Cardiac septum (tissue), 1 donor: ENCODE measurements around the gene CRYM. TPM values are rescaled to one million over a fixed set of nuclear protein-coding genes. Genes with fewer than 3 reads are reported as not detected.
"Not testable (repeated sequence)": the region's sequence is repeated elsewhere in the genome, so short reads cannot be mapped to it uniquely, and the experiment has no call there.

Source experiments
- DNase-seq: peaks from one replicate; pipeline ENCODE4 v3.0.0-alpha.2; 2020; ENCODE audit warnings: low spot score
- intact Hi-C: fragments of 100-400 bp; cut with DNase I; formaldehyde crosslinking; loops from one replicate; pipeline ENCODE4 v1.14.0; 2022
- total RNA-seq: library from RNA; stranded (reverse); fragmentation: NEBNext Ultra II Directional; extraction: Animal tissue kit (Norgen Biotek cat#: 25700); gene quantifications from one replicate; pipeline ENCODE4 v1.2.1, GENCODE V29; 2021
- donor health status: DM: no; HTN: no; CAD: no.

Gene CRYM
- total RNA-seq, 1 donor from 2014 or later: 105 TPM

DNA sequence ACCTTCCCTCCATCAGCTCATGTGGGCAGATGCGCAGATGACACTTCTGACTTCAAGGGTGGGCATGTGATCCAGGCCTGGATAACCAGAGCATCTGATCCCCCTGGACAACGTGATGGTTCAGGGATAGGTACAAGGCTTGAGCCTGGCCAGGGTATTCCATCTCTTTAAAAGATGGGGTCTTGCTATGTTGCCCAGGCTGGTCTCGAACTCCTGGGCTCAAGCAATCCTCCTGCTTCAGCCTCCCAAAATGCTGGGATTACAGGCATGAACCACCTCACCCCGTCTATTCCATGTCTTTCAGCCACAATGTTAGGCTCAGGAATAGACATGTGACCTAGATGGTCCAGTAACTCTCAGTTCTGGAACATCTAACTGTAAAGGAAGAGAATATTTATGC is 20.8 kb downstream of the CRYM start:
- intact Hi-C loops: no loop called here
- no peak for DNase-seq

DNA sequence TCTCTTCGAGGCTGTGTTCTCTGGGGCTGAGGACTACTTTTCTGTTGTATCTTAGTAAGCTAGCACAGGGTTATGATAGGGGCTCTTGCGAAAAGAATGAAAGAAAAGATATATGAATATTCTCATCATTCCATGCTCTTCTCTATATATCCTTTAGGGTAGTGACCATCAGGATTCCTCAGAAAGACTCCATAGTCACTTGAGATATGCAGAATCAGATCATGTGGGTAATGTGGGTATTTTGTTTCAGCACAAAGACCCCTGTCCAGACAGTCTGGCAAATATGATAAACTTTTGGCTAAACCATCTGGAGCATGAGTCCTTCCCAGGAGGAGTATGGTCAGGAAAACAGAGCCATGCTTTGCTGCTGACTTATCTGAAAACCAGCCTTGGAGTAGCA is 21.5 kb downstream of the CRYM start:
- intact Hi-C loops: no loop called here

DNA sequence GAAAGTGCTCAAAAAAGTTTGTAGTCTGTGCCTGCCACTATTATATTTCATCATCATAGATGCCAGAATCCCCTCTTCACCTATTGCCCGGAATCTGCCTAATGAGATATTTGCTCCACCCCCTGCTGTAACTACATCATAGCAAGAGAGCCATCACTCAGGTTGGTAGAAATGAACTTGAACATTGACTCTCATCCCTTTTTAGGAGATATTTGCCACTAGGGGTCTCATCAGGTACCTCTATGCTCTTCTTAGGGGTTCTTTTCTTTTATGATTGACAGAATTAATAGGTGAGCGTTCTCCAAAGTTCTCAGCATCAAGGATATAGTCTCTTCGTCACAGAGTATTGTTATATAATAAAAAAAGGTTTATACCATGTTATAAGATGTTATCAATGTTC is 24.6 kb downstream of the CRYM start:
- DNase-seq: no peak
- intact Hi-C loops: no loop called here

More for the DNA sequence above, 21.5 kb downstream of the CRYM start:
- no peak for DNase-seq

DNA sequence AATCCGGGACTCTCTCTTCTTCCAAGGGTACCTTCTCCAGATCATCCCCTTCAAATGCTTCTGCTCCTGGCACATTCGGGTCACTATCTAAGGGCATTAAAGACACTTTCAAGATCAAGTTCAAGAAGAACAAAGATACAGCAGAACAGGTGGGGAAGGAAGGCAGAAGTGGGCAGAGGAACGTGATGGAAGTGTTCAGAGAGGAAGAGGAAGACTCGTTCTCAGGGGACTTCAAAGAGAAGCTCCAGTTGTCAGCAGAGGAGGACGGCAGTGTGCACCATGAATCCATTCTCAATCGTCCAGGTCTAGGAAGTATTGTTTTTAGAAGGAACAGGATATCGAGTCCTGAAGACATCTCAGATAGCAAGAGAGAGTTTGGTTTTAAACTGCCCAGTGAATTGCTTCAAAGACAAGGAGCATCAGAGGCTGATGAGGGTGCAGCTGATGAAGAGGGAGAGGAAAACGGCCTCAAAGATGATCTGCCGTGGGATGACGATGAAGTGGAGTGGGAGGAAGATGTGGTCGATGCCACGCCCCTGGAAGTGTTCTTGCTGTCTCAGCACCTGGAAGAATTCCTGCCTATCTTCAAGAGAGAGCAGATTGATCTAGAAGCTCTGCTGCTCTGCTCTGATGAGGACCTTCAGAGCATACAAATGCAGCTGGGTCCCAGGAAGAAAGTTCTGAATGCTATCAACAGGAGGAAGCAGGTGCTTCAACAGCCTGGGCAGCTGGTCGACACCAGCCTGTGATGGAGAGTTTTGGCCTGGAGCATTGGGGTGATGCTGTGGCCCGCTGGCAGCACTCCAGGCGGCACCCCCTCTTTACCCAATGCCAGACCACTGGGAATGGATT is 27.8 kb downstream of the CRYM start:
- intact Hi-C loops: no loop called here
- DNase-seq: no peak

DNA sequence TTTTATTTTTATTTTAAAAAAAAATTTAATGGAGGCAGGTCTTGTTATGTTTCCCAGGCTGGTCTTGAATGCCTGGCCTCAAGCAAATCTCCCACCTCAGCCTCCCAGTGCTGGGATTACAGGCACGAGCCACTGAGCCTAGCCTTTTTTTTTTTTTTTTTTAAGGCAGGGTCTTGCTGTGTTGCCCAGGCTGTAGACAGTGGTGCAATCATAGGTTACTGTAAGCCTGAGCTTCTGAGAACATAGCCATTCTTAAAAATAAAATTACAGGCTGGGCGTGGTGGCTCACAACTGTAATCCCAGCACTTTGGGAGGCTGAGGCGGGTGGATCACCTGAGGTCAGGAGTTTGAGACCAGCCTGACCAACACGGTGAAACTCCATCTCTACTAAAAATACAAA is 29.9 kb downstream of the CRYM start:
- intact Hi-C loops: not testable (repeated sequence)

DNA sequence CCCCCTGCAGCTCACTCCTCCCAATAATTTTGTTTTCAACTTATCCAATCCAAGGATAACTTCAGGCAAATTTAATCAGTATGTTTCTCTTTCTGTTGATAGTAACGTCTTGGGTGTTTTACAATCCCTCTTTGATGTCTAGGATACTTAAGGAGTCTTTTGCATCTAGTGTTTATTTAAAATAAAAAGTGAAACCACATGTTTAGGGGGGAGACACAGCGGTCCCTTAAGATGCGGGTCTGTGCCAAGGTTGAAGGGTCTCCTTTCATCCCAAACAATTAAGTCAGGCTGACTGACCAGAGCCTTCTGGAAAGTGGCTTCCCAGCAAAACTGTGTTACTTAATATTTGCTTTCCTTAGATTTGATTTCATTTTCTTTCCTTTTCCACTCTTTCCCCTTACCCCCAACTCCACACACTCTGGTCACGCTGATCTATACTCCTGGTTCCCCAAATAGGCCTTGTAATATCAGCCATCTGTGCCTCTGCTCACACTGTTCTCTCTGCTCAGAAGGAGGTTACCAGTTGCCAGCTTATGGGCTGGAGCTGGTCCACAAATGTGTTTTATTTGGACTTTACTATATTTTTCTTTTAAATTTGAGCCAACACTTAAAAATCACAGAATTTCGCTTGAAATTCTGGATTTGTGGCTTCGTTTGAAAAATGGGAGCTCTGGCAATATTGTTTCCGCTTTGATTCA is 33.4 kb downstream of the CRYM start:
- intact Hi-C loops: no loop called here
- DNase-seq: no peak

More for the DNA sequence above, 29.9 kb downstream of the CRYM start:
- DNase-seq: not testable (repeated sequence)

DNA sequence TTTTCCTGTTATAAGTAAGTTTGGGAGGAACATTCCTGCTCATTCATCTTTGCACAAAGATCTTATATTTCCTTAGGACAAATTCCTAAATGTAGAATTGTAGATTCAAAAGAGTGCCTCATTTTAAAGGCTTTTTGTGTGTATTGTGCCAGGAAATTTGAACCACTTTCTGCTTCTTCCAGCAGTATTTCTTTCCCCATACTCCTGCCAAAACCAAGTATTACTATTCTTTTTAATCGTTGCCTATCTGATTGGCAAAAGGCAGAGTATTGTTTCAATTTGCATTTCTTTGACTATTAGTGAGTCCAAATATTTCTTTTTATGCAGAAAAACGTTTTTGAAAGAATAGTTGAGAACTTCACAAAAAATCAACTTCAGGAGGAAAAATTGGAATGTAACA is 35.3 kb downstream of the CRYM start:
- no peak for DNase-seq
- intact Hi-C loops: no loop called here

DNA sequence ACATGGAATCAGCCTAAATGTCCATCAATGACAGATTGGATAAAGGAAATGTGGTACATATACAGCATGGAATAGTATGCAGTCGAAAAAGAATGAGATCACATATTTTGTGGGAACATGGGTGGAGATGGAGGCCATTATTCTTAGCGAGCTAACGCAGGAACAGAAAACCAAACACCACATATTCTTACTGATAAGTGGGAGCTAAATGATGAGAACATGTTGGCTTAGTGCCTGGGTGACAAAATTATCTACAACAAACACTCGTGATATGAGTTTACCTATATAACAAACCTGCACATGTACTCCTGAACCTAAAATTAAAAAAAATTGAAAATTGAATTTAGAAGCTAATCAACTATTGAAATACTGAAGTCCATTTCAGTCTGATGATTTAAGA is 38.4 kb downstream of the CRYM start:
- intact Hi-C loops: no loop called here
- no peak for DNase-seq

DNA sequence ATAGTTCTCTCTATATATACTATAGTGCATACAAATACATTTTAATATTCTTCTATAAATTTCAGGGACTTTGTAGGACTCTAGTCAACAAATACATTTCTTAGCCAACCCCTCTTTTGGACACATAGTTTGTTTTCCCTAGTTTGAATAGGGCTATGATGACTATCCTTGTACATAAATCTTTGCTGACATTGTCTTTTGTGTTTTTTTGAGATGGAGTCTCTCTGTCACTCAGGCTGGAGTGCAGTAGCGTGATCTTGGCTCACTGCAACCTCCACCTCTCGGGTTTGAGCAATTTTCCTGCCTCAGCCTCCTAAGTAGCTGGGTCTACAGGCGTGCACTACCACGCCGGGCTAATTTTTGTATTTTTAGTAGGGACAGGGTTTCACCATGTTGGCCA is 41.3 kb downstream of the CRYM start:
- intact Hi-C loops: no loop called here
- DNase-seq: no peak

DNA sequence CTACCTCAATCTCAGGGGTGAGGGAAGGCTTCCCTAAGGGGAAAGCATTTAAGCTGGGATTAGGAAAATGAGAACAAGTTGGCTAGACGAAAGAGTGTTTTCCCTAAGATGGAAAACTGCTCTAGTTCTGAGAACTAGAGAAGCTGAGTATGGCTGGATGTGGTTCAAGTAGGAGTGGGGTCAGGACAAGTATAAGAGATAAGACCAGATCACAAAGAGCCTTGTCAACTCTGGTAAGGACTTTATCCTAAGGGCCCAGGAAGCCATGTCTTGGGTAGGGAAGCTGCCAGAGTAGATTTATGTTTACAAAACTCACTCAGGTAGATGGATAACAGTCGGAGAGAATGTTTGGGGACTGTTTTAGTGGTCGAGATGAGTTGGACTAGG is 42.9 kb downstream of the CRYM start:
- intact Hi-C loops: no loop called here
- DNase-seq: no peak

DNA sequence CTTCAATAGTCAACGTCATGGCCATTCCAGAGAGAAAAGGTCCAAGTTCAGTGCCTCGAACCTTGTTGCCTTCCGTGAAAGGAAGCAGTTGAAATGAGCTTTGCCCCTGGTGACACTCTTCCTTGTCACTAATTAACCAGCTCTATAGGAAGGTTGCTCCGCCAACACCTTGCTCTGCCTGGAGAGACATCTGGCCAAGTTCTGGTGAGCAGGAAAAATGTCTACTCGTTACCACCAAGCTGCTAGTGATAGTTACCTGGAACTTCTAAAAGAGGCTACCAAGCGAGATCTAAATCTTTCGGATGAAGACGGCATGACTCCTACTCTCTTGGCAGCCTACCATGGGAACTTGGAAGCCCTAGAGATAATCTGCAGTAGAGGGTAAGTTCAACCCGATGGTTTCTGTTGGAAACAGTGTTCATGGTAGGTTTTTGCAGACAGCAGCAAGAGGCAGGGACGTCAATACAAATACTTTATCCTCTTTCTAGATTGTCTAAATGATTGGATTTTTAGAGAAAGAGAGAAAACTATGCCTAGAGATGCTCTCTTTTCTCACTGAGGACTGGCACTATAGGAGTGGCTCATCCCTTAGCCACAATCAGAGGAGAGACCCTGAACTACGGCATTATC is 44.5 kb downstream of the CRYM start, which contains the start of gene ANKS4B:
Gene ANKS4B (plus strand): TSS at position 179 of the 630 bp plus-strand sequence. CDS start 39 bp downstream, at position 218.
- no peak for DNase-seq
- intact Hi-C loops: no loop called here

DNA sequence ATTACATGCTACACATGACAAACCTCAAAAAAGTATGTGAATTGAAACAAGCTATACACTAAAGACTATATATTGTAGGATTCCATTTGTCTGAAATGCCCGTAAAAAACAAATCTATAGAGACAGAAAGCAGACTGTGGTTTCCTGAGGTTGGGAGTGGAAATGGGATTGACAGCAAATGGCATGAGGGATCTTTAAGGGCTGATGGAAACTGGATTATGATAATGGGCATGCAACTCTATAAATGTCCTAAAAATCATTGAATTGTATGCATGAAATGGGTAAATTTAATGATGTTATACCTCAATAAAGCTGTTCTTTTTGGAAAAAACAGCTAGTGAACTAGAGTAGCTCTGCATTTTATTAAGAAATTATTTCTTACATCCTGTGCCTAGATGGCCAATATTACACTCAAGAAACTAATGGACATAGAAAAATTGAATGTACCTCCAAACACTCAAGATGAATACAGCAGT is 45.0 kb downstream of the CRYM start:
- no peak for DNase-seq
- intact Hi-C loops: no loop called here

DNA sequence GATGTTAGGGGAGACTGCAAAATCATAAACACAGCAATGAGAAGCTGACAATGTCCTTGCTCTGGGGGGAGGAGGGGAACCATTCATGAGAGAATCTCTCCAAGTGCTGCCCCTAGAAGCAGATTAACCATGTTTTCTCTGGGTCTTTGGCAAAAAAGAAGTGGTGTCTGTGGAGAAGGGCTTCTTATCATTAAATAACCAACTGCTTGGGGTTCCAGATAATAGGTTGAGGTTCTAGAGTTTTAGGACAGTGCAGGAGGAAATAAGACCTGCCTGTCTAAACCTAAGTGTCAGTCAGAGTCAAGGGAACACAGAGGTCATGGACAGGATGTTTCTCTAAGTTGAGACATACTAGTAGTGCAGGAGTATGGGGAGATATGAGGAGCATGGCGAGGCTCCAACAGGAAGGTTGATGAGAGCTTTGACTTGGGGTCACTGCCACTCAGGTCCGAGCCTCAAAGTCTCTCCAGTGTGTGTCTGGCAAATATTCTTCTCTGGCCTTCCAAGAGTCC is 49.7 kb downstream of the CRYM start:
- DNase-seq: no peak
- intact Hi-C loops: no loop called here

DNA sequence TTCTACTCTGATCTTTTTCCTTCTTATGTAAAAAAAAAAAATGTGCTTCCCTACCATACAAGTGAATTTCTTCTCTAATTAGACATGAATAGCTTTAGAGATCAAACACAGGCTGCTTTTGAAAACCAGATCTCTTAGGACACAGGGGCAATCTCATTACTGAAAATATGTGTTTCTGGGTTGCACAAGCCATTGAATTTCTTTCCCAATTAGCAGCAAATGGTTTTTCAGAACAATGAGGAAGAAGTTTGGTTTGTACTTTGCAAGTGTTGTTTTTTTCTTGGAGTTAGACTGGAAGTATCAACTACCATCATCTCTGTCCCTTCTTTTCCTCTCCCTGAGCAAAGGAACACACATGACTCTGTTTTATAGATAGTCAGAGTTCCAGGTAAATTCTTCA is 50.2 kb downstream of the CRYM start:
- intact Hi-C loops: no loop called here
- DNase-seq: no peak

DNA sequence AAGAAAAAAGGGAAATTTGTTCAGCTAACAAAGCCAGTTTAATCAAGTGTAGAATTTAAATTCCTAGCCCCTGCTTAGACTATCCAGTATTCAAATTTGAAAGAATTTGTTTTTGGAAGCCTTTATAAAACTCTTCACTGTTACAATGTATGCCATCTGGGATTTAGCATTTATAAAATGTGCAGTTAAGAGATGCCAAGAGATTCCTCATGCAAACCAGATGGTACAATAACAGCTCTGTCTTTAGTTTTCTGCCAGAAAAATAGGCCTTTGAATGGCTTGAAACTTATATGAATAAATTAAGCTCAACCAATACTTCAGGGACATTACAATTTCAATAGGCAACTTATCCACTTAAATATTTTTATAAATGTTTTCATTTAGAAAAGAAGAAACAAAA is 51.3 kb downstream of the CRYM start:
- no peak for DNase-seq
- intact Hi-C loops: no loop called here

DNA sequence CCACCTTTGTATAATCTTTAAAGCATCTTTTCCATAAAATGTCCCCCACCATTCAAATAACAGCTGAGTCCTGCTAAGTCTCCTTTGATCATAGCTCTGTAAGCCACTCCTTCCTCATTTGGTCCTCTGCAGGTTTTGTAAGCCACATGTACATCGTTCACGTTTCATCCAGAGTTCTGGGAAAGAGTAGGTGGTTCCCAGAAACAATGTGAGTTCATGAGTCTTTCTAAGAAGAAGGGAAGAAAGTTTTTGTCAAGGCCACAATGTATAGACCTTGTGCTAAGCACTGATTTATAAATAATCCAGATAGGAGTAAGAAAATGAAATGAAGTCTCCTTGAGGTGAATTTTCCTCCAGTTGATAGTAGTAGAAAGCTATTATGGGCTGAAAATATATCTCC is 53.3 kb downstream of the CRYM start:
- DNase-seq: no peak
- intact Hi-C loops: no loop called here

DNA sequence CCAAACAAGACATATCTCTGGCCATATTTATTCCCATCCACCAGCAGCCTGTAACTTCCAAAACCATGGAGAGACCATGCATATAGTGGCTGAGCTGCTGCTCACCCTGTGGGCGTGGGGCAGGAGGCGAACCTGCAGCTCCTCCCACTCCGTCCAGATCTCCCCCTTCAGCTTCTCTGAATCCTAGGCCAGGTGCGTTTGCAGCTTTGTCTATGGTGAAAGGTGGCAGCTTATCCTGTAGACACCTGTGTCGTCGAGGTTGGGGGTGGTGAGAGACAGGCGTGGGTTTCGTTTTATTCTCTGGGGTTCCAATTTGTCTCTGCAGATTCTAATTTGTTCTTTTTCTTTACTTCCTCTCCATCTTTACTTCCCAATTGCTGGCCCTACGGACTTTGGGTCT is 54.3 kb downstream of the CRYM start:
- intact Hi-C loops: no loop called here
- DNase-seq: no peak

DNA sequence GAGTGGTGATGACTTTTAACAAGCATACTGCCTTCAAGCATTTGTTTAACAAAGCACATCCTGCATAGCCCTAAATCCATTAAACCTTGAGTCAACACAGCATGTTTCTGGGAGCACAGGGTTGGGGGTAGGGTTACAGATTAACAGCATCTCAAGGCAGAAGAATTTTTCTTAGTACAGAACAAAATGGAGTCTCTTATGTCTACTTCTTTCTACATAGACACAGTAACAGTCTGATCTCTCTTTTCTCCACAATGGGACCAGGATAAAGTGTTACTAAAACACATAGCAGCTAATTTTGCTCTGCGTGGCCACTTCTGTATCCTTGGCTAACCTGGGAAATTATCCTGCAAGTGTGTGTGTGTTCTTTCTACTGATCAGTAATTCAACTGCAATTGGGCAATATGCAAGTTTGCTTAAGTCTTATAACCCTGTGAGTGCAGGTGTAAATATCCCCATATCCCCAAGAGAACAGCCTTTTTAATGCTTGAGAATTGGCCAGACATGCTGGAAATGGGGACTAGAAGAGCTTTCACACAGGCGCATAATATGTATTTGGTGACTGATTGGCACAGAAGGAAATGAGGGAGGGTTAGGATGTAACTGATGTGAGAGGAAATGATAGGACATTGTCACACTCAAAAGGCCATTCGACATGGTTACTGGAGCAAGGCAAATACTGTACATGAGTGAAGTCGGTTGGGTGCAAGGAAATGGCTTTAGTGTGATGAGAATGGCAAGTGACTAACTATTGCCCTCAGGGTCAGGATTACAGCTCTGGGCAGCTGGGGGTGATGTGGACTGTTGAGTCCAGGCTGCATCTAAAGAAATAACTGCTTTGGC is 55.4 kb downstream of the CRYM start:
- no peak for DNase-seq
- intact Hi-C loops: no loop called here

DNA sequence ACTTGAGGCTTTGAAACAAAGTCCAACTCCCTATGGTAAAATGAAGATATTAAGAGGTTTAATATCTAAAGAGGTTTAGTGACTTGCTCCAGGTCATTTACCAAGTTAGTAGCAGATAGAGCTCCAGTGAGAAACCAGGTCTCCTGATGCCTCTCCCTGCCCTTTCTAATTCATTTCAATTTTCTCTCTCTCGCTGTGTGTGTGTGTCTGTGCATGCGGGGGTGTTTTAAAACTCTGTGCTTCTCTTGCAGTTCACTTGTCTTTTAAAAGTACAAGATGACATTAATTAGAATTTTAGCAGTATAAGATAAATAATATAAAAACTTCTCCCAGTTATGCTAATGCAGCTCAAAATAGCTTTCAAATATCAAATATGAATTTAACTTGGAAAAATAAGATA is 58.5 kb downstream of the CRYM start:
- no peak for DNase-seq
- intact Hi-C loops: no loop called here
